GM19467 (cell line): ENCODE data around the gene TMEM232.

Source experiments
- ATAC-seq: cut with Tn5 transposase; IDR thresholded peaks from one replicate; pipeline ENCODE4 v1.9.1; 2021; ENCODE audit warnings: mild to moderate bottlenecking, moderate library complexity; ENCODE audit not compliant: unreplicated experiment

Gene TMEM232

DNA sequence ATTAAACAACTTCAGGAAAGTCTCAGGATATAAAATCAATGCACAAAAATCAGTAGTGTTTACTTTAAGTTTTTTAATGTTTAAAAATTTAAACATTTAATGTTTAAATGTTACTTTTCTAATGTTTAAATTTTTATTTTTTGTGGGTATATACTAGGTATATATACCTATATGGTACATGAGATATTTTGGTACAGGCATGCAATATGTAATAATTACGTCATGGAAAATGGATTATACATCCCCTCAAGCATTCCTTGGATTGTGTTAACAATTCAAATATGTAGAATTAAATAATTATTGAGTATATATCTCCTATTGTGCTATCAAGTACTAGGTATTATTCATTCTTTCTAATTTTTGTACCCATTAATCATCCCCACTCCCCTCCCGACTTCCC lies 291.3 kb downstream of the TMEM232 start:
- ATAC-seq: no peak

DNA sequence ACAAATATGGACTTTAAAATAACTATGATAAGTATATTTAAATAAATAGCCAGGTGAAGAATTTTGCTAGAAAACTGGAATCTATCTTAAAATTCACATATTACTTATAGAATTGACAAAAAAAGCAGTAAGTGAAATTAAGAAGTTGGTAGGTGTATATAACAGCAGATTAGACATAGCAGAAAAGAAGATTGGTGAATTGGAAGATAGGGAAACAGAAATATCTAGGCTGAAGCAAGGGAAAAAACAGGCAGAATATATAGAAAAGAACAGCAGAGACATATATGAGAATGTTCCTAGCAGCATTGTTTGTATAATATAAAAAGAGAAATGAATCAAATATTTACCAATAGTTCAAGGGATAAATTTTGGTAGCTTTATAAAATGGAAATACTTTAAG lies 294.9 kb downstream of the TMEM232 start:
- ATAC-seq: no peak

DNA sequence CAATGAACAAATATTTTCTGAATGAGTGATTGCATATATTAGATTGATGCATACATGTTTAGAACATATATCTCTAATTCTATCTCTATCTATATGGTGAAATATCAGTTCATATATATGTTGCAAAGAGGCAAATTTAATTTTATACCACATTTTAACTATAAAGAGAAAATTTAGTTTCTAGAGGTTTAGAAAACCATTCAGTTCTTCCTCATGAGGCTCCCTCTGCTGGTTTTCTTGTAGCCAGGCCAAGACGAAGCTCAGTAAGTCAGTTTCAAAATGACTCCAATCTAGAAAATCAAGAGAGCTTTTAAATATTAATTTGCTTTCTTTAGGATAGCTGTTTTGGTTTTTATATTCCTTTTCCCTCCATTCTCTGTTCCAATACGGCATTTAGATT lies 312.1 kb downstream of the TMEM232 start:
- ATAC-seq: peak; percentile 56

DNA sequence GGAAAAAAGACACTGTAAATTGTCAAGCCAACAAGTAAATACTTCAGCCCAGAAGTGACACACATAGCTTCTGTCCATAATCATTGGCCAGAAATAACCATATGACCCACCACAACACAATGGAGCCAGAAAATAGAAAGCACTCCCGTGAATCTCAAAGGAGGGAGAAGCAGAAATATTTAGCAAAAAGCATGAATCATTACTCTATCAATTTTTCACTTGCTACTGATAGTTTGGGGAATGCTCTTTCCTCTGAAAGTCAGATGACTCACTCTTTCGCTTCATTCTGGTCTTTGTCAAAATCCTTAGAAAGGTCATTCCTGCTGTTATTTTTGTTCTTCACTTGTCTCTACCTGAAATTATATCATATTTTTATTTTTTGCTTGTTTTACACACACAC lies 312.6 kb downstream of the TMEM232 start:
- ATAC-seq: no peak

GRCh38 chr5:110409571-110409970 lies 316.9 kb downstream of the TMEM232 start:
- ATAC-seq: no peak

DNA sequence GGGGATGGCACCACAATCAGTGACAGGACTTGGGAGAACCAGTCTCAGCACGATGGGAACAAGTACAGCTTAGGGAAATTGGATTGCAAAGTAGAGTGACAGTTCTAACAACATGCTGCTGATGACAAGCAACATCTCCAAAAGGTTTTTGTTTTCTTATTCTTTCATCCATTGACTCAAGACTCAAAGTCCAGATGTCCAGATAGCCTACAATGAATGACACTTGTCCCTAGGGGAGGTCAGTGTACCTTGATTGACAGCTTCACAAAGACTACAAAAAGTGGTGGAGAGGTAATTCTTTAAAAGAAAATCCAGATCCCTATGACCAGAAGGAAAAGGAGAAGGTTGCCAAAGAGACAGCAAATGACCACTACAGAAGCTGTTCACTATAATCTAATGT lies 323.9 kb downstream of the TMEM232 start:
- no peak for ATAC-seq

DNA sequence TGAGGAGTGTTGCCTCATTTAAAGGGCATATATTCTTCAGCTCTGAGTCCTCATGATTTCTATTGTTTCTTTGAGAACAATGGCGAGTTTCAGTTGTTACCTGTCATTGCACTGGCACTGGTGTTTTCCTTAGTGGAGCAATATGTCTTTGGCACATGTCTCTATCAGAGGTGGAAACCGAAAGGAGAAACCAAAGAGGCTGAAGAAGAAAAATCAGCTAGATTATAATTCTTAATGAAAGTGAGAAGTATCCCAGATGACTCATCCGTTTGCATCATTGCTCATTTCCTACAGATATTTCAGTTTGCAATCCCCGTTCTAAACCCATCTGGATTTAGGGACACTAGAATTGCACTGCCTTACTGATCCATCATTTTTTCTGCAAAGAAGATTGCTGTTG lies 324.6 kb downstream of the TMEM232 start:
- ATAC-seq: no peak

GRCh38 chr5:110398951-110399350 lies 327.5 kb downstream of the TMEM232 start:
- no peak for ATAC-seq

- no peak for ATAC-seq
Observed at GRCh38 chr5:110397281-110397680, 329.2 kb downstream of the TMEM232 start.

- ATAC-seq: no peak
Observed at GRCh38 chr5:110386782-110387181, 339.7 kb downstream of the TMEM232 start.

- no peak for ATAC-seq
Observed at GRCh38 chr5:110383231-110383630, 343.2 kb downstream of the TMEM232 start.

DNA sequence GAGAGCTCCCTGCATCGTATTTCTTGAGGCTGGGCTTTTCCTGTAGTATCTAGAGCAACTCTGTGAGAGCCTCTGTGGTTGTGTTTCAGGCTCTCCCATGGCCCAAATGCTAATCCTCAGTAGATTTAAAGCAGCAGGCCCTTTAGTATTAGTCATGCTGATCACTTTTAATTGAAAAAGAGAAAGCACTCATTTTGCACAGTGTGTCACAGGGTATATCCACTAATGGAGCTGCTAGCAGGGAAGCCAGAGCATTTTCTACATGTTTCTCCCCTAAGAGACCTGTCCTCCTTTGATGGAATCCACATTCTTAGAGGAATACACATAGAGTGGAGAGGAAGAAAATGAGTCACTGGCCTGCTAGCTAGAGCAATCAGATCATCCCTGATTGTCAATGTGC lies 348.5 kb downstream of the TMEM232 start:
- no peak for ATAC-seq

DNA sequence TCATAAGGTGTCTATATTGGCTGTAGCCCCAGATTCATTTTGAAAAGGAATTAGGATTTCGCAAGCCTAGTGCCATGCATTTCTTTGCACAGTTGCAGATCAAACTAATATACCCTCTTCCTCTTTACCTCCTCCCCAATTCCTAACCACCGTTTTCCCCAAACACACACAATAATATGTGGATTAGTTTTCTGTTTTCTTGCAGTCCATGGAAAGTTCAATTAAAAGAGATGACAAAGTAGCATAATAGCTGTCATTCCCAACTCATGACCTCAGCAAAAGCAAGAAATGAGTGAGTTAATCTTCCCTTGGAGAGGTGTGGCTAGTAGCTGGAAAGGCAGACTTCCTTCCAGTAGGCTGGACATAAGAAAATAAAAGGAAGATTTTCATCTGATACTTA lies 349.1 kb downstream of the TMEM232 start:
- no peak for ATAC-seq

DNA sequence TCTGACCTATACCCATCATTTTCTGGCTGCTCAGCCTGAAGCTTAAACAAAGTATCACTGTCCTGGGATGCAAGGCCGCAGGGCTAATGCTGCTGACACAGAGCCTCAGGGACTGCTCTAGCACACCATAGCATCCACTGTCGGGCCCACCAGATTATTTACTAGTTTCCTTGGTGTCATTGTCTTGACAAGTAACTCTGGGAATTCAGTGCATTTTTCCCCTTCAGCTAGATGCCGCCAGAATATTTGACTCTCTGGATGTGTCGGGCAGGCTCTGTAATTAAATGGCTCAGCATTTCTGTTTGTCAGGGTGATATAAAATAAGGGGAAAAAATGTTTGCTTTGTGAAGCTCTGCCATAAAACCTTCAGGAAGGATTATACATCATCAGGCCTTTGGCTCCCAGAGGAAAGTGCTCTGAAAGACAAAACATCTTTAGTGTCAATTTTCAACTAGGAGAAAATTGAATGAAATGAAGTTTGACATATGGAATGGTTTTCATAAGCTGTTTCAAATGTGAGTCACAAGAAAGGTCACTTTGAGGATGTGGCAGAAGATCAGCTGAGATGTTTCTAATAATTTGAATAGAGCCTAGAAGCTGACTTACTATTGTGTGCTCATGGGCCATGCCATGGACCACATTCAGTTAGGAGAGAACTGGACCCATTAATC lies 350.1 kb downstream of the TMEM232 start:
- ATAC-seq: no peak

- ATAC-seq: peak; percentile 86
Observed at GRCh38 chr5:110371725-110372041, 354.8 kb downstream of the TMEM232 start.

DNA sequence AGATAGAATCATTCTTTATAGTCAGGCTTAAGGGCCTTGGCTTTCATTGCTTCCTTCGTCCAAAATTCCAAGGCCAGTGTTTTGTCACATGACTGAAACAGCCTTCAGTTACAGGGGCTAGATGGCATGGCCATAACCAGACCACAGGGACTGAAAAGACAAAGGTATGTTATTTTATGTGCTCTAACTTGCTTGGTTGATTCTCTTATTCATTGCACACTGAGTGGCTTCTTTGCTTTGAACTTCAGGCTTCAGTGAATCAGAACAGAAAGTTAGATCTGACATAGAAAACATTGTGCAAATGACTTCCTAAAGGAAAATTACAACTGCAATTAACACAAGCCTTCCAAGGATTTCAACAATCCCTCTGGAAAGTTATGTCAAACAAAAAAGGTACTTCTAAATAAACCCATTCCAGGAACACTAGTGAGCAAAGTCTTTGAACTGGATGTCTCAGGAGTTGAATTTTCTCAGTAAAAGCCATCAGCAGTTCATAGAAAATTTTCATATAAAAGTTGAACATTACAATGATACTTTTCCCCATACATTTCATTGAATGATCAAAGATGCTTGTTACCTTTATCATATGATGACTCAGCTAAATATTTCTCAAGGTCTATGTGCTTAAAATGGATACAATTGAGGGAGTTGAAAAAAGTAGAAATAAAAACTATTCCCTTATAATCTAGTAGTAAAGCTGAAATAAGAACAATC lies 355.3 kb downstream of the TMEM232 start:
- no peak for ATAC-seq
